Glomerular endothelial cell (primary cell): ENCODE measurements around the gene PDE4A. TPM values are rescaled to one million over a fixed set of nuclear protein-coding genes. Genes with fewer than 3 reads are reported as not detected.

Source experiments
- DNase-seq: peaks from one replicate; pipeline ENCODE4 v3.0.0-alpha.2; 2011; ENCODE audit warnings: low read depth, low spot score; ENCODE audit errors: extremely low read depth
- total RNA-seq: library from RNA; depleted of rRNA; stranded (reverse); fragments of >200 nt; gene quantifications from 2 replicates; pipeline ENCODE4 v1.2.3, GENCODE V29; 2015

The PDE4A gene
- total RNA-seq, 1 donor from 2014 or later: 5.3 TPM

- DNase-seq: no peak
These were observed 85.4 kb downstream of the PDE4A start for GRCh38 chr19:10505583-10506229.

- DNase-seq: no peak
These were observed 87.7 kb downstream of the PDE4A start for GRCh38 chr19:10508036-10508435.

- no peak for DNase-seq
These were observed 88.4 kb downstream of the PDE4A start for GRCh38 chr19:10508707-10509106.

- no peak for DNase-seq
These were observed 90.0 kb downstream of the PDE4A start for GRCh38 chr19:10510301-10510802.

GRCh38 chr19:10513223-10513622 is 92.9 kb downstream of the PDE4A start:
- no peak for DNase-seq

- DNase-seq: no peak
These were observed 94.1 kb downstream of the PDE4A start for GRCh38 chr19:10514211-10515145.

- DNase-seq: no peak
These were observed 95.7 kb downstream of the PDE4A start for GRCh38 chr19:10516064-10516385.

GRCh38 chr19:10516671-10517286 is 96.4 kb downstream of the PDE4A start:
- no peak for DNase-seq

GRCh38 chr19:10517361-10517759 is 97.0 kb downstream of the PDE4A start, which contains the start of gene S1PR5:
S1PR5 (minus strand) TSS chr19:10517447; CDS start chr19:10515011, 2,436 bp downstream.
- DNase-seq: no peak

- no peak for DNase-seq
These were observed 97.6 kb downstream of the PDE4A start for GRCh38 chr19:10517760-10518443.

- no peak for DNase-seq
These were observed 98.4 kb downstream of the PDE4A start for GRCh38 chr19:10518444-10519361.

Other genes with a start within 250 kb of the PDE4A start
- gene DNMT1, start 225.6 kb upstream of the PDE4A start, total RNA-seq: 40.0 and 83.9 TPM in 2 replicates
- gene S1PR2, start 189.2 kb upstream of the PDE4A start, total RNA-seq: 1.8 and 3.4 TPM in 2 replicates
- 68.0 and 68.1 TPM in 2 replicates for gene MRPL4, start 168.3 kb upstream of the PDE4A start, total RNA-seq
- 139 and 564 TPM in 2 replicates for gene ICAM1, start 149.4 kb upstream of the PDE4A start, total RNA-seq
- gene ICAM4, start 133.6 kb upstream of the PDE4A start, total RNA-seq: 1.8 TPM in 1 of 2 replicates, not detected in the other
- 0.06 TPM in 1 of 2 replicates, not detected in the other for gene ICAM5, start 130.6 kb upstream of the PDE4A start, total RNA-seq
- 0.39 and 1.3 TPM in 2 replicates for gene ZGLP1, start 110.7 kb upstream of the PDE4A start, total RNA-seq
- 19.0 and 20.8 TPM in 2 replicates for gene FDX2, start 104.5 kb upstream of the PDE4A start, total RNA-seq
- 37.4 and 68.2 TPM in 2 replicates for gene RAVER1, start 87.0 kb upstream of the PDE4A start, total RNA-seq
- gene ICAM3, start 80.9 kb upstream of the PDE4A start, total RNA-seq: 9.3 and 11.3 TPM in 2 replicates
- gene TYK2, start 40.0 kb upstream of the PDE4A start, total RNA-seq: 83.1 and 178 TPM in 2 replicates
- 276 and 332 TPM in 2 replicates for gene CDC37, start 17.0 kb upstream of the PDE4A start, total RNA-seq
- 69.9 and 70.4 TPM in 2 replicates for gene KEAP1, start 82.8 kb downstream of the PDE4A start, total RNA-seq
- gene S1PR5, start 96.9 kb downstream of the PDE4A start, total RNA-seq: 0.88 TPM in 1 of 2 replicates, not detected in the other
- 18.9 and 28.4 TPM in 2 replicates for gene ATG4D, start 123.4 kb downstream of the PDE4A start, total RNA-seq
- gene KRI1, start 145.5 kb downstream of the PDE4A start, total RNA-seq: 7.7 and 16.2 TPM in 2 replicates
- 1.6 and 4.8 TPM in 2 replicates for gene CDKN2D, start 148.4 kb downstream of the PDE4A start, total RNA-seq
- gene AP1M2, start 166.8 kb downstream of the PDE4A start, total RNA-seq: 1.4 and 3.0 TPM in 2 replicates
- 92.2 and 129 TPM in 2 replicates for gene SLC44A2, start 205.0 kb downstream of the PDE4A start, total RNA-seq
- 99.9 and 183 TPM in 2 replicates for gene ILF3, start 233.8 kb downstream of the PDE4A start, total RNA-seq